NCI-H2107 (cell line): Measurements from ENCODE around the gene CHI3L1.

Experiments used
- DNase-seq: peaks from one replicate; lab custom pipeline; 2025; lab: John Stamatoyannopoulos, UW

CHI3L1 gene

DNA sequence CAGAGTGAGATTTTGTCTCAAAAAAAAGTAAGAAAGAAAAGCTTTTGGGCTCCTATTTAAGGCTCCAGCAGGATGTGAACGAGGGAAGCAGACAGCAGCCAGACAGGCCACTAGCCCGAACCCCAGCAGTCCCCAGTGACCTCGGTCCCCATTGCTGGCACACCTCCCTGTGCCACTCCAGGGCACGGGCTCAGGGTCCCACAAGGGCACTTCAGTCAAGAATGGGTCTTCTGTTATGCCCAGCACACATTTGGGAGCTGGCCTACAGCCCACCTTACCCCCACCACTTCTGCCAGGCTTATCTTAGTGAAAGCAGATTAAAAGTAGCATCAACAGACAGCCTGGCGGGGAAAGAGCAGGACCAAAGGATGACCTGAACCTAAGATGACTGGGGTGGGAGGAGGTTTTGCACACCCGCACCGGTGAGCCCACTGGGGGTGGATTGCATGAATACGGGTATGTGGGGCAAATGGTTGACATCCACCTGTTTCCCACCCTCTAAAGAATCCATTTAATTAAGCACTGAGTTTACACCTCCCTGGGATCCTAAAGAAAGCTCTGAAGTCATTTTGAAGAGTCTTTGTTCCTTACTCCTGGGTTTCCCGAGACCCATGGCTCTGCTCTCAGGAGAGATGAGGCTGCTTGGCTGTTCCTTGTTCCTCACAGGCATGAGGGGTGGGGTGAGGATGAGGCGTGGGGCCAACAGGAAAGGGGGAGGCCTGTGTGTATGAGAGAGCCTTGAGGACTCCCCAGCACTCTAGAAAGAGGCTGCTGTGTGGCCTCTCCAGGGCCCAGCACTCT lies 4.7 kb downstream of the CHI3L1 start:
- DNase-seq = no peak

GRCh38 chr1:203180611-203181330 lies 5.7 kb downstream of the CHI3L1 start:
- DNase-seq = no peak

DNA sequence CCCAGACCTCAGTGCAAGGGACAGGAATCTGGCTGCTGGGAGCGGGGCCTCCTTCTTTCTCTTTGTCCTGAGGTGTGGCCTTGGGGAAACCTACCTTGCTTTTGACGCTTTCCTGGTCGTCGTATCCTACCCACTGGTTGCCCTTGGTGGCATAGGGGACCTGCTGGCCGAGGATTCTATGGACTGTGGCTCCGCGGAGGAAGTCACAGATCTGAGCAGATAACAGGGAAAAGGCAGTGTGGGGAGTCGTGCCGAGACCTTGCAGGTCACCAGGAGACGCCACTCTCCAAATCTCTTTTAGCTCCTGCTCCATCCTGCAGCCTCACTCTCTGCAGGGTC lies 6.9 kb downstream of the CHI3L1 start:
- DNase-seq = no peak

GRCh38 chr1:203178821-203179666 lies 7.5 kb downstream of the CHI3L1 start:
- DNase-seq = no peak

- DNase-seq = no peak
Observed at GRCh38 chr1:203178083-203178482, 8.4 kb downstream of the CHI3L1 start.

DNA sequence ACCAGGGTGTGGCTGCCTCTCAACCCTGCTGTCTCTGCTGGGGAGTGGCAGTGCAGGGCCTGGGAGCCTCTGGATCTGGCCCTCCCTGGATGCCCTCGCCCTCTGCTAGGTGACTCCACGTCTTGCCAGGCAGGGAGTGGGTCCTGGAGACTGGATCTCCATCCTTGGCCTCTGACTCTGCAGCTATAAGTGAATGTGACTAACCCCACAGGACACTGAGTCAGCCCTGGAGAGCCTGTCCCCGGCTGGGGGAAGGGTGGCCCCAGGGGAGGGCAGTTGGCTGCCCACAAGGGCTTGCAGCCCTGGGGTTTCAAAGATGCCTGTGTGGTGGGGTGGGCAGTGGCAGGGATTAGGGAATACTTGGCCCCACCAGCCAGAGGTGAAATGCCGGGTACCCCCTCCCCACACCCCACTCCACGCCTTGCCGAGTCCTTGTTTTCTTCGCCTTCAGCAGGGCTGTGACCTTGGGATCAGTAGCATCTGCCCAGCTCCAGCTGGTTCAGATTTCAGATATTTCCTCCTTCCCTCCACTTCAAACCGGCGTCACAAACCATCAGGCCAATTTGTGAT lies 8.9 kb downstream of the CHI3L1 start:
- DNase-seq = no peak

GRCh38 chr1:203177036-203177405 lies 9.5 kb downstream of the CHI3L1 start:
- DNase-seq = no peak

DNA sequence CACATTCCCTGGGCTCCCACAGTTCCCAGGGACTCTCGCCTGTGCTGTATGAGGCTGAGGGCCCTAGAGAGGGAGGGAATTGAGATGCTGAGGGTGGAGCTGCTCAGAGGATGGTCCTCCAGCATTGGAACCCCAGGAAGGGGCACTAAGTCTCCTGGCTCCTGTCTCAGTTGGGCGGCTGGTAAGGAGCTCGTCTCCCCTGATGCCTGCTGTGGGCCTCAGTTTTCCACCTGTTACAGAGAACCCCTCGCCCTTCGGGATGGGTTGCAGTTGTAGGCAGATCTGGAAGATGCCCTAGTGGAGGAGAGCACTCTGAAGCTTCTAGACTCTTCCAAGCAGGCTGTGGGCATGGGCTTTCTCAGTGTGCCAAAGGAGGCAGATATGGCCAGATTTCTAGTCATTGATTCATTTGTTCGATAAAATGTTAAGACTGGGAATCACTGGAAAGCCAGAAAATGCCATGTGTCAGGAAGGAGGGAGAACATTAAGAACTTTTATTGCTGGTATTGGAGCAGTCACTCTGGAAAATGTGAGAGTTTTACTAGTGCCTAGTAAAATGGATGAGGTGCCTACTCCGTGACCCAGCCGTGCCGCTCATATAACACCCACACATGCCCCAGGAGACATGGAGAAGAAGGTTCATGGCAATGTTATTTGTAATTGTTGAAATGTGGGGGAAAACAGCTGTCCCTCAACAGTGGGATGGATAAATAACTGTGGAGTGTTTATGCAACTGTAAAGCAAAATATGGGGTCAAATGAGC lies 10.1 kb downstream of the CHI3L1 start:
- no peak for DNase-seq

DNA sequence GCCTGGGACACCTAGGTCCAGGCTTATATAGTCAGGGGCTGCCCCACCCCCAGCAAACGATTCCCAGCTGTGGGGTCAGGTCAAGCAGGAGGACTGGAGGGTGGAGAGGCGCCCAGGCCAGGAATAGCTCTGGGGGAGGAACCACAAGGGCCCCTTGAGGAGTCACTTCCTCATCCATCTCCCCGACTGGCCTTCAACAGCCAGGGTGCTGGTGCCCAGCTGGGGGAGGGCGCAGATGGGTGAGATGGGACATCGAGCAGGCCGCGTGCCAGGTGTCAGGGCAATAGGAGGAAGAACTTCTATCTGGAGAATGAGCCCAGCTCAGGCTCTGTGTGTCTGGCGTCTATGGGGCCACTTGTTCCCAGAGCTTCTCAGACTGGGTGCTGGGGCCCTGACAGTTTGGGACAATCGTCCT lies 10.7 kb downstream of the CHI3L1 start:
- DNase-seq = no peak

DNA sequence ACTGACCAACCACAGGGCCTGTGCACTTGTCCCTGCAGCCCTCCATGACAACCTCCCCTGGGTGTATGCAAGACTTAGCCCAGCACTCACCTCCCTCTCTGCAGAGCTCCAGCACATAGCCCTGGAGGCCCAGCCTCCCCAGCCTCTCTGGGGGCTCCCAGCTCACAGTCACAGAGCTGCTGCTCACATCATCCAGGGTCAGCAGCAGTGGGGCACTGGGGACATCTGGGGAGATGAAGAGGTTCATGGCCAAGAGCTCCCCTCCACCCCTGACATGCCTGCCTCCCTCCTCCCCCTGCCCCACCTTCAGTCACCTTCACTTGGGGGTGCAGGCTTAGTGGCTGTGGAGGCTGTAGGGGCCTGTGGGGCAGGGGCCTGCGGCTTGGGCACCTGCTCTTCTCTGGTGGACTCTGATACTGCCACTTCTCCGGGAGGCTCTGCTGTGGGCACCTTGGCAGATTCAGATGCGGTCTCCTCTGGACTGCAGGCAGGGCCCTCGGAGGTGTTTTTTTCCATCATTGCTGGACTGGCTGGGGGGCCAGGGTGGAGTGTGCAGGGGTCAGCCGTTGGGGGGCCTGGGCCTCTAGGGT lies 11.2 kb downstream of the CHI3L1 start, which contains the start of gene MYBPH:
MYBPH (minus strand) TSS at position 590 of the 590 bp plus-strand sequence; CDS start at position 519, 71 bp downstream.
- DNase-seq = no peak

DNA sequence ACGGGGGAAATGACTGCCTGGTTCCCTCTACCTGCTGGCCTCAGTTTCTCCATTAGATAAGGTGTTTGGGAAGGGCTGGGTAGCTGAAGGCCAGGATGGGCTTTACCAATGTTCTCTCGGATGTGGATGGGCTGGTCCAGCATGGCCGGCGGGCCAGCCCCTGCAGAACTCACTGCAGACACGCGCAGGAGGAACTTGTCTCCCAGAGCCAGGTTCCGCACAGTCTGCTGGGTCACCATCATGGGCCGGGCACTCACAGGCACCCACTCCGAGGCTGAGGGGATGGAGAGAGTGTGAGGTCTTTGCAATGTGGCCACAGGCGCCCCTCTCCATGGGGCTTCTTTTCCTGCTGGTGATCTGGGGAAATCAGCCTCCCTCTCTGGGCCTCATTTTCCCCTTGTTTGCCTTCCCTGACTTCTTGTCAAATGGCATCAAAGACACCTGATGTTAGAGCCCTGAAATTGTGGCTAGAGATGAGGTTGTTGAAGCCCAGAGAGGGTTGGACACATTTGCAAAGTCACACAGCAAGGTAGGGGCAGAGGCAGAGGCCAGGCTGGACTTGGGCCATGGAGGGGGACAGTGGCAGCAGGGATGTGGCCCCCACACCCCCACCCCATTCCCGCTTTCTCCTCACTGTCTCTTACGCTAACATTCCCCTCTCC lies 12.0 kb downstream of the CHI3L1 start:
- no peak for DNase-seq

DNA sequence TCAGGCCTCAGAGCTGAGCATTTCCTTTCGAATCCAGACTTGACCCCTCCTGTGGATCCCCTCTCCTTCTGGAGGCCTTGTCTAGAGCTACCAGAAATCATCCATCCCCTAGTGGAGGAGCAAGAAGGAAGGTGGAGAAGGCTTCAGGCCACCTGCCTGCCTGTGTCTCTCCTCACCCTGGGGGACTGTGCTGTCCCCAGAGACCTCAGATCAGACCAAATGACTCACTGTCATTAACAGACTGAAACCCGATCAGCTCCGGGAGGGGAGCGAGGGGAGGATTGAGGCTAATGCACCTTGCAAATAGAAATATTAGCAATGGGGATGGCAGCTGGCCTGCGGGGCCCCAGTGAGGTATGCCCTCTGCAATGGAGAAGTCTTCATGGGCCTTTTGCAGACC lies 12.9 kb downstream of the CHI3L1 start:
- peak; percentile 80 for DNase-seq

DNA sequence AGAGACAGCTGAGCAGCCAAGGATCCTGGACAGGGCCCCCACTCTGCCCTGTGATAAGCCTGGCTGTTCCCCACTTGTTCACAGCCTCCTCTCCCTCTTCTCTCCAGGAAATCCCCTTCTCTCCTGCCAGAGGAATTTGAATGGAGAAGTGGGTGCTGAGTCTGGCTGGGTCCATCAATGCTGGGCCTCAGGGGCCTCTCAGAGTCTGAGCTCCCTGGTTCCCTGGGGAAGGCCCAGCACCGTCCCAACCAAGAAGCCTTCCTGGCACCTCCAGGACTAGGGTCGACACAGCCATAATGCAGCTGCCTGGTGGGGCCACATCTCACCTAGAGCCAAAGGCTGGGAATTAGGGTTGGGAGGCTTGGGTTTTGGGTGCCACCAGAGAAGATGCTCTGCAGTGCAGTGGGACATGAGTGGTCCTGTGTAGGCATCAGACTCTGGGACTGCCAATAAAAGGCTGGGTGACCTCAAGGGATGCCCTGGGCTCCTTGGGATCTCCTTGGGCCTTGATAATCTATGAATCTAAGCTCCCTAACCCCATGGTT lies 13.4 kb downstream of the CHI3L1 start:
- DNase-seq = no peak

DNA sequence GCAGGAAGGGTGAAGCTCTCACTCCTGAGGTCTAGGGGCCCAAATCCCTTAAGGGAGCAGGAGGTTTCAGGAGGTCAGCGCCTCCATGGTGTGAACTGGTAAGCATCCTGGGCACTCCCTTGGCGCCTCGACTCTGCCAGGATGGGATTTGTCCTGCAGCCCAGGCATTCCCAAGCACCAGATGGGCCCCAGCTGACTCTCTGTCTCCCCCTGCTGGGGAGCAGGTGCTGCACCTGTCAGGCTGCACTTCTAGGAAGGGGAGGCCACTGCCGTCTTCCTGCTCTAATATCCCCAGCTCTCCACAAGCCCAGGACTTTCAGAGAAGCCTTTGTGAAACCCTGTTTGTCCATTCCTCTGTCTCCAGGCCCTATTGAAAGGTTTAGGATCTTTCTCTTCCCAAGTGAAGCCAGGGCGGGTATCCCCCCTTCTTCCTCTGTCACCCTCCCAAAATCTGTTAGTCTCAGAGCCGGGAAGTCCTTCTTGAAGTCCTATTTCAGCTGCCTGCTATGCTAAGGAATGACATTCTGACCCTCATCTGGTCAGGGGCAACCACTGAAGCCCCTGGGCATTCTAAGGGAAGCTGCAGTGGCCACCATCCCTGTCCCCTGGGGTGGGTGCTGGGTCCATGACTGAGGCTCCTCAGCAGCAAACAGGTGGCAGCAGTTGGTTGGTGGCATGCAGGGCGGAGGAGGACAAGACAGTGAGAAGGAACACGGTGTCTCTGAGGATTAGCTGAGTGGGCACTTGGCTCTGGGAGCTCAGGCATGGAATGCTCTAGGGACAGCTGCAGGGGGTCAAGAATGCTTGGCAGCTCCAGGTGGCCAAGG lies 14.1 kb downstream of the CHI3L1 start:
- DNase-seq = peak; percentile 51

DNA sequence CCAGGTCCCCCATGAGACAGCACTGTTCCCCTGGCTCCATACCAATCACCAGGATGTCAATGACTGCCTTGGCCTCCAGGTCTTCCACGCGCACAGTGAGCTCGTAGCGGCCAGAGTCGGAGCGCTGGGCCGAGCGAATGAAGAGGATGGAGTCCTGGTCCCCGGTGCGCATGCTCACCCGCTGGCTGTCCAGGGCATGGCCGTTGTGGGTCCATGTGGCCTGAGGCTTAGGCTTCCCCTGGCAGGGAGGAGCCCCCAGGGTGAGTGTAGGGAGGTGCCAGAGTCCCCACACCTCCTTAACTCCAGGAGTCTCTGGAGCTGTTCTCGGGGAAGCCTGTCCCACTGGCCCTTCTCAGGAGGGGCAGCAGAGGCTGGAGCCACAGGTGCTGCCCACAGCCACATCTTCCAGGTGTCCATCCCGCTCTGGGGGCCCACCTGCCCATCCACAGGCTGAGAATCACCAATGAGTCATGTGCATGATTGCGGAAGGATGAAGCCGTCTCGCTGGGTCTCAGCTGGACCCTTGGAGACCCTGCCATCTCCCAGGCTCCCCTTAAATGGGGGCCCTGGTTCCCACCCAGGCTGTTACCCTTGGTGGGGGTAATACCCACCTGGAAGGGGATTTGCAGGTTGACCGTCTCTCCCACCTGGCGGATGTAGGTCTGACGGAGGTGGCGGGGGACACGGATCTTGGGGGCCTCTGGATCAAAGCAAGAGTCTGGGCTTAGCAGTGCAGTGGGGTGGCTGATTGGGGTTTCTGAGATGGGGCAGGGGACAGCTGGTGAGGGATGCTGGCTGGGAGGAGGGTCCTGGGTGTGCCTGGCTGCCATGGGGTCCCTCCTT lies 14.9 kb downstream of the CHI3L1 start:
- no peak for DNase-seq

- DNase-seq = no peak
Observed at GRCh38 chr1:203170625-203171330, 15.7 kb downstream of the CHI3L1 start.

DNA sequence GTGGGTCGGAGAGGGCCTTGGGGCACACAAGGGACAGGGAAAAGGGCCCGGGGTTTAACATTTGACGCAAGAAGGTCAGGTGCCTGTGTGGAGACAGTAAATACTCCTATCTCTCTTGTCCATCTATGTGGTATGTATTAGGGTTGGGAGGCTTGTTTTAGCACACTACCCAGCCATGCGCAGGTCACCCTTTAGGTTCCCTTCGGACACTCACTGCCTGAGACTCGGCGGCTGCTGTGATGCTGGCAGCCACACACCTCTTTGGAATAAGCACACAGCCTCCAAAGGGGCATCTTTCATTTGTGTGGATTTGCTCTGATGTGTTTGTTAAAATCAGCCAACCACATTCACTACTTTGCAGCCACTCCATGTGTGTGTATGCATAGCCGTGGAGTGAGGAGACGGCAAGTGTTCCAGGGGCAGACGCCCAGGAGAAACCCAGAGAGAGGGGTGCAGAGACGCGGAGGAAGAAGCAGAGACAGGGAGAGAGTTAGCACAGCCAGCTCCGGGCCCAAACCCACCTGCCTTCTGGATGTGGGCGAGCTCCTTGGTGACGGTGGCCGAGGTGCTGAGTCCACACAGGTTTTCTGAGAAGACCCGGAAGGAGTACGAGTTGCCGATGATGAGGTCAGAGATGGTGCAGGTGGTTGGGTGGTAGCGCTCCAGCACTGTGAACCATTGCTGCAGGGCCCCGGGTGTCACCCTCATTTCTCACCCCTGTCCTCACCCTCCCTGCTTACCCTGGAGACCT lies 16.6 kb downstream of the CHI3L1 start:
- DNase-seq = no peak
